ENCODE results near the gene NR1I3. TPM values are rescaled to one million over a fixed set of nuclear protein-coding genes. Genes with fewer than 3 reads are reported as not detected.

NR1I3 gene
- total RNA-seq, 1 experiment from 2014 or later, result not detected

DNA sequence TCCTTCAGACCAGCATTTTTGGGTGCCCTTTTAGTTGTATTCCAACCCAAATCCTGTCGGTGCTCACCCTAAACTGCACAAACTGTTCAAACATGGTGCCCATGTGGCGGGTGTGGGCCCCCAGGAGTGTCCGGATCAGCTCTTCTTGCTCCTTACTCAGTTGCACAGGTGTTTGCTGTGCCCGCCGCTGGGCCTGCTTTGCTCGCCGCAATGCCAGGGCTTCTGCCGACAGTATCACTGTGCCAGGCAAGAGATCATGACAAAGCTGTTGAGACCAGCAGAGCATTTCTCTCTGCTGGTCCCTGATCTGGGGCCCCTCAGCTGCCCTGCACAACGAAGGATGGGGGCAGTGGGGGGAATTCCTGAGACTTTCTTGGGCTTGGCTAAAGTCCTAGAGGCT, 4.9 kb downstream of the NR1I3 start:
- no peak overlapping the region for H2AFZ ChIP-seq
- H3K9me3 ChIP-seq (ENCODE audit: insufficient read depth, low read depth), result no peaks in the 10 kb centered on the region
- no peaks in the 10 kb centered on the region for H3K79me2 ChIP-seq (ENCODE audit: low read depth)
- H3K4me3 ChIP-seq, result no peak overlapping the region
- no peaks in the 10 kb centered on the region for H3K27me3 ChIP-seq (ENCODE audit: insufficient read depth, low read depth)
- no peak for DNase-seq
- POLR2A ChIA-PET (ENCODE audit: unreplicated experiment), result no interaction called here
- no peaks in the 10 kb centered on the region for H3K9me2 ChIP-seq (ENCODE audit: insufficient read depth)
- no peak overlapping the region for H3K4me2 ChIP-seq
- 0 out of 2 replicates have a peak, but pooled peaks cover 5% of the 10 kb centered on the region for H3K4me1 ChIP-seq (replicated peaks; ENCODE audit: insufficient read depth)
- H3K27ac ChIP-seq, result no peak overlapping the region
- CTCF ChIA-PET, result no interaction called here
- TF ChIP-seq, protein P1, sequence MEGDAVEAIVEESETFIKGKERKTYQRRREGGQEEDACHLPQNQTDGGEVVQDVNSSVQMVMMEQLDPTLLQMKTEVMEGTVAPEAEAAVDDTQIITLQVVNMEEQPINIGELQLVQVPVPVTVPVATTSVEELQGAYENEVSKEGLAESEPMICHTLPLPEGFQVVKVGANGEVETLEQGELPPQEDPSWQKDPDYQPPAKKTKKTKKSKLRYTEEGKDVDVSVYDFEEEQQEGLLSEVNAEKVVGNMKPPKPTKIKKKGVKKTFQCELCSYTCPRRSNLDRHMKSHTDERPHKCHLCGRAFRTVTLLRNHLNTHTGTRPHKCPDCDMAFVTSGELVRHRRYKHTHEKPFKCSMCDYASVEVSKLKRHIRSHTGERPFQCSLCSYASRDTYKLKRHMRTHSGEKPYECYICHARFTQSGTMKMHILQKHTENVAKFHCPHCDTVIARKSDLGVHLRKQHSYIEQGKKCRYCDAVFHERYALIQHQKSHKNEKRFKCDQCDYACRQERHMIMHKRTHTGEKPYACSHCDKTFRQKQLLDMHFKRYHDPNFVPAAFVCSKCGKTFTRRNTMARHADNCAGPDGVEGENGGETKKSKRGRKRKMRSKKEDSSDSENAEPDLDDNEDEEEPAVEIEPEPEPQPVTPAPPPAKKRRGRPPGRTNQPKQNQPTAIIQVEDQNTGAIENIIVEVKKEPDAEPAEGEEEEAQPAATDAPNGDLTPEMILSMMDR (conservative IDR thresholded peaks at IDR 0.05), result no peak
- TF ChIP-seq EZH2 (IDR thresholded peaks at IDR 0.05; ENCODE audit: low read depth), result no peak
- H3K36me3 ChIP-seq (ENCODE audit: low read depth), result no peaks in the 10 kb centered on the region
- intact Hi-C loops (cut with micrococcal nuclease; ENCODE audit: unreplicated experiment), result no loop called here
- H4K20me1 ChIP-seq (ENCODE audit: insufficient read depth), result no peaks in the 10 kb centered on the region; the same call in 1 of the 2 replicates
- no TSS peak for BruUV-seq (replicated peaks)
- no peaks in the 10 kb centered on the region for H3F3A ChIP-seq (ENCODE audit: insufficient read depth, low read depth)

DNA sequence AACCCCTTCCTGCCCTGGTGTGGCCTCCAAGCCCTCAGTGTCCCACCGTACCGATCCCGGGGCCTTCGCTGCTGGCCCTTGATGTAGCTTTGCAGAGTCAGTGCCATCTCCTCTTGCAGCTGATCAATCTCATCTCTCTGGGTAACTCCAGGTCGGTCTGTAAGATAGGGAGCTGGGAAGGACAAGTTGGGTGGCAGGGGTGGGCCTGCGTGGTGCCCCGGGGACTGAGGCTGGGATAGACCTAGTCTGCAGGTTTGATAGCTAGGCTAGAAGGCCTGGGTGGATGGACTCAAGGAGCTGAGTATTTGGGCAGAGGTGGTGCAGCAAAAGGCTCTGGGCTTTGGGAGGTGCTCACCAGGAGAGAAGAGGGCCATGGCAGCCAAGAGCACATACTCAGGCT, 7.2 kb downstream of the NR1I3 start:
- no peak for DNase-seq
- no peak overlapping the region for H2AFZ ChIP-seq
- no peaks in the 10 kb centered on the region for H3F3A ChIP-seq (ENCODE audit: insufficient read depth, low read depth)
- BruUV-seq (replicated peaks), result no TSS peak
- intact Hi-C loops (cut with micrococcal nuclease; ENCODE audit: unreplicated experiment), result no loop called here
- no peaks in the 10 kb centered on the region for H3K9me2 ChIP-seq (ENCODE audit: insufficient read depth)
- H3K4me2 ChIP-seq, result no peak overlapping the region
- H3K9me3 ChIP-seq (ENCODE audit: insufficient read depth, low read depth), result no peaks in the 10 kb centered on the region
- TF ChIP-seq, protein P1 (conservative IDR thresholded peaks at IDR 0.05), result no peak
- no peak for TF ChIP-seq EZH2 (IDR thresholded peaks at IDR 0.05; ENCODE audit: low read depth)
- no peaks in the 10 kb centered on the region for H3K79me2 ChIP-seq (ENCODE audit: low read depth)
- peaks cover 16% of the 10 kb centered on the region for H3K4me1 ChIP-seq (replicated peaks; ENCODE audit: insufficient read depth)
- H4K20me1 ChIP-seq (ENCODE audit: insufficient read depth), result no peaks in the 10 kb centered on the region; the same call in 1 of the 2 replicates
- POLR2A ChIA-PET (ENCODE audit: unreplicated experiment), result no interaction called here
- H3K4me3 ChIP-seq, result no peak overlapping the region
- CTCF ChIA-PET, result interaction anchor here (0.5 to 0.6 kb wide), 2 partner anchors 10 to 152 kb away, joined by 3 to 5 read pairs; no protein-coding TSS in a partner anchor
- H3K27me3 ChIP-seq (ENCODE audit: insufficient read depth, low read depth), result no peaks in the 10 kb centered on the region
- no peak overlapping the region for H3K27ac ChIP-seq
- no peaks in the 10 kb centered on the region for H3K36me3 ChIP-seq (ENCODE audit: low read depth)

DNA sequence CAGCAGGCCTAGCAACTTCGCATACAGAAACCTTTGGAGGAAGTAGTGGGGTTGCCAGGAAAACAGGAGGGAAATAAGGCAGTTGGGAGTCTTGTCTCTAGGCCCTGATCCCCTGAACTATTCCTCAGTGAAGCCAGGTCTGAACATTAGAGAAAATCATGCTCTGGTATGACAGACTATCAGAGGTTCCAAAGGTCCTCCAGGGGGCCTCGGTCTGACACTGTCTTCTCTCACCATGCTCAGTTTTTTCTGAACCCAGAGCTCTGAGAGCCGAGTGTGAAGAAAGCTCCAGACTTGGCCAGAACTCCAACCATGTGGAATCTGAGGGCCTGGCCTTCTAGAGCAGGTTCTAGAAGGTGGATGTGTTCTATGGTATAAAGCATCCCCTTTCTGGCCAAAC, 8.1 kb downstream of the NR1I3 start:
- Histone ChIP-seq H3K27me3 (ENCODE audit: insufficient read depth, low read depth) (no peaks in the 10 kb centered on the region), H3K4me3 (no peak overlapping the region), H2AFZ (no peak overlapping the region), H3K9me2 (ENCODE audit: insufficient read depth) (no peaks in the 10 kb centered on the region), H3K36me3 (ENCODE audit: low read depth) (no peaks in the 10 kb centered on the region), H3K27ac (no peak overlapping the region), H3K79me2 (ENCODE audit: low read depth) (no peaks in the 10 kb centered on the region), H3K4me1 (replicated peaks; ENCODE audit: insufficient read depth) (peaks cover 16% of the 10 kb centered on the region), H3K9me3 (ENCODE audit: insufficient read depth, low read depth) (no peaks in the 10 kb centered on the region), H3K4me2 (no peak overlapping the region), H3F3A (ENCODE audit: insufficient read depth, low read depth) (peaks cover 3% of the 10 kb centered on the region; the same call in 1 of the 2 replicates), H4K20me1 (ENCODE audit: insufficient read depth) (no peaks in the 10 kb centered on the region; the same call in 1 of the 2 replicates)
- CTCF ChIA-PET, result interaction anchor here (0.5 to 0.7 kb wide), 2 partner anchors 11 to 1121 kb away, joined by 3 to 5 read pairs; no protein-coding TSS in a partner anchor
- TF ChIP-seq EZH2 (IDR thresholded peaks at IDR 0.05; ENCODE audit: low read depth), result no peak
- TF ChIP-seq, protein P1 (conservative IDR thresholded peaks at IDR 0.05), result no peak; the same call in 1 of the 2 replicates
- POLR2A ChIA-PET (ENCODE audit: unreplicated experiment), result interaction anchor here (0.6 kb wide), 1 partner anchor 728 kb away, joined by 3 read pairs; no protein-coding TSS in a partner anchor
- intact Hi-C loops (cut with micrococcal nuclease; ENCODE audit: unreplicated experiment), result loop anchor here (10.0 kb wide), 1 partner anchor 535 kb away; the partner anchor contains the start of gene ATF6
- DNase-seq, result no peak
- no TSS peak for BruUV-seq (replicated peaks)

All from PC-9 (cell line).